Head of caudate nucleus (tissue), 42 donors: ENCODE data around the gene MSL3.

ENCODE experiments used
- DNase-seq, 42 donors: peaks; one replicate each; pipeline versions ENCODE4 v3.0.0 to v3.0.0-alpha.2; 2020 to 2021; ENCODE audit warnings: mixed read lengths in 7 of 42
- intact Hi-C: fragments of 100-400 bp; cut with DNase I; formaldehyde crosslinking; loops from one replicate; pipeline ENCODE4 v1.15.0; 2022

MSL3 gene

GRCh38 chrX:11793734-11794133 lies 35.7 kb downstream of the MSL3 start:
- DNase-seq: no peak
- intact Hi-C loops: no loop called here

GRCh38 chrX:11813341-11813740 lies 55.3 kb downstream of the MSL3 start:
- no peak for DNase-seq
- intact Hi-C loops: no loop called here
